K562 (cell line): ENCODE results near the gene CLP1.

Experiments
- HMG20A ChIP-seq: fragments of 450-650 bp; formaldehyde crosslinking; conservative IDR thresholded peaks from 2 replicates; pipeline ENCODE4 v1.4.0; 2020; ENCODE audit warnings: mild to moderate bottlenecking, mixed read lengths
- POLR2A ChIP-seq: fragments of 450-650 bp; conservative IDR thresholded peaks from 2 replicates; pipeline ENCODE4 v1.6.1; 2016
- POLR2AphosphoS5 ChIP-seq: IDR thresholded peaks from 2 replicates; pipeline ENCODE4 v1.6.1; 2011; ENCODE audit warnings: mild to moderate bottlenecking, low read depth, low read length, moderate library complexity; ENCODE audit not compliant: control insufficient read depth, insufficient read depth
- RAD21 ChIP-seq, 2 experiments: fragments of 250-450 bp in 1 of 2; fragments of 450-650 bp in 1 of 2; sonication (Bioruptor Pico) in 1 of 2; formaldehyde crosslinking in 1 of 2; IDR thresholded peaks in 1 of 2; conservative IDR thresholded peaks in 1 of 2; 2 replicates each; pipeline versions ENCODE4 v1.4.0 to v1.8.0; 2020 to 2022; ENCODE audit warnings: mild to moderate bottlenecking in 2 of 2, moderate library complexity in 1 of 2
- SRSF1 ChIP-seq: fragments of 200-400 bp; formaldehyde crosslinking; IDR thresholded peaks from 2 replicates; pipeline ENCODE4 v1.6.1; 2017; ENCODE audit warnings: mild to moderate bottlenecking, low read depth, low read length, moderate library complexity
- TAF1 ChIP-seq: IDR thresholded peaks from 2 replicates; pipeline ENCODE4 v1.6.1; 2011; ENCODE audit warnings: mild to moderate bottlenecking, low read length, moderate library complexity; ENCODE audit not compliant: insufficient read depth, control insufficient read depth, severe bottlenecking; ENCODE audit errors: extremely low read depth
- TAF9B ChIP-seq: fragments of 450-650 bp; IDR thresholded peaks from 2 replicates; pipeline ENCODE4 v1.6.1; 2018; ENCODE audit warnings: mild to moderate bottlenecking; ENCODE audit not compliant: partially characterized antibody
- TCFL5 ChIP-seq: fragments of 250-450 bp; sonication (Bioruptor Pico); conservative IDR thresholded peaks from 2 replicates; pipeline ENCODE4 v1.6.1; 2021; ENCODE audit warnings: mild to moderate bottlenecking, moderate library complexity, matching md5 sums
- ZNF449 ChIP-seq: fragments of 250-450 bp; sonication (Bioruptor Pico); IDR thresholded peaks from 2 replicates; pipeline ENCODE4 v1.8.0; 2022; ENCODE audit warnings: moderate library complexity, mild to moderate bottlenecking, inconsistent platforms

GRCh38 chr11:57630171-57630570 is 27.4 kb upstream of the CLP1 start:
- TF ChIP-seq TAF9B, result no peak
- TF ChIP-seq POLR2A, result no peak
- TF ChIP-seq TAF1, result no peak
- TF ChIP-seq TCFL5 (CRISPR knock-in tag), result no peak
- no peak for TF ChIP-seq POLR2AphosphoS5
- no peak for TF ChIP-seq SRSF1
- TF ChIP-seq HMG20A, result no peak
- TF ChIP-seq RAD21 (CRISPR knock-in tag; conservative IDR thresholded peaks at IDR 0.05 in 1 of 2, IDR thresholded peaks at IDR 0.05 in 1 of 2), result no peak
- no peak for TF ChIP-seq ZNF449 (CRISPR knock-in tag)
